Measurements from ENCODE around the gene PTK7. TPM values are rescaled to one million over a fixed set of nuclear protein-coding genes. Genes with fewer than 3 reads are reported as not detected.

PTK7 gene
- total and polyA plus RNA-seq, 2 donors (not counting 1 experiment from before 2014, with no cell fraction given) = not detected

- peaks cover 10% of the 10 kb centered on the region for H3K27me3 Mint-ChIP-seq
- H3K4me1 ChIP-seq (ENCODE audit: control insufficient read depth in 2 of 2, insufficient read depth in 2 of 2, low read length in 2 of 2) = peaks cover 7 to 8% of the 10 kb centered on the region in 2 donors
- intact Hi-C loops (cut with micrococcal nuclease) = no loop called here
- no peak overlapping the region for H3K27ac ChIP-seq (ENCODE audit: low read length in 2 of 2)
- H3K4me3 ChIP-seq (ENCODE audit: control extremely low read depth in 1 of 5, extremely low read depth in 1 of 5, insufficient read depth in 1 of 5, low read depth in 2 of 5, low read length in 4 of 5) = no peak overlapping the region
- no peak overlapping the region for H3K4me3 Mint-ChIP-seq
- peaks cover 8% of the 10 kb centered on the region for H3K4me1 Mint-ChIP-seq
- H3K27me3 ChIP-seq (replicated peaks in 1 of 4; ENCODE audit: control extremely low read depth in 1 of 4, control insufficient read depth in 3 of 4, insufficient read depth in 4 of 4, low read length in 3 of 4) = peaks cover 0 to 4% (median 0%) of the 10 kb centered on the region in 4 experiments
- no peaks in the 10 kb centered on the region for H3K36me3 ChIP-seq (replicated peaks in 1 of 2; ENCODE audit: control extremely low read depth in 1 of 2, control insufficient read depth in 1 of 2, extremely low read depth in 1 of 2, insufficient read depth in 2 of 2, low read length in 1 of 2)
- H2AFZ ChIP-seq (ENCODE audit: insufficient read depth, low read depth, low read length, poor library complexity, severe bottlenecking) = no peak overlapping the region
- H3K79me2 ChIP-seq (ENCODE audit: control insufficient read depth, insufficient read depth, low read length) = no peaks in the 10 kb centered on the region
- ChIA-PET POLR2A (no interaction called here), CTCF (interaction anchor here (1.6 to 1.7 kb wide), 2 partner anchors 17 to 246 kb away, joined by 5 to 8 read pairs; no protein-coding TSS in a partner anchor)
- no peak overlapping the region for H3K4me2 ChIP-seq (replicated peaks; ENCODE audit: low read depth, low read length, poor library complexity, severe bottlenecking)
- no peaks in the 10 kb centered on the region for H3K9me3 ChIP-seq (ENCODE audit: control extremely low read depth in 1 of 3, control insufficient read depth in 2 of 3, insufficient read depth in 1 of 3, low read length in 2 of 3)
- WGBS (ENCODE audit: insufficient coverage) = 88% methylated on average over 5 of the region's 8 CpGs
- no peaks in the 10 kb centered on the region for H3K9me3 Mint-ChIP-seq (ENCODE audit: insufficient read depth)
- no peak overlapping the region for H3K27ac Mint-ChIP-seq
- TF ChIP-seq, protein P1, sequence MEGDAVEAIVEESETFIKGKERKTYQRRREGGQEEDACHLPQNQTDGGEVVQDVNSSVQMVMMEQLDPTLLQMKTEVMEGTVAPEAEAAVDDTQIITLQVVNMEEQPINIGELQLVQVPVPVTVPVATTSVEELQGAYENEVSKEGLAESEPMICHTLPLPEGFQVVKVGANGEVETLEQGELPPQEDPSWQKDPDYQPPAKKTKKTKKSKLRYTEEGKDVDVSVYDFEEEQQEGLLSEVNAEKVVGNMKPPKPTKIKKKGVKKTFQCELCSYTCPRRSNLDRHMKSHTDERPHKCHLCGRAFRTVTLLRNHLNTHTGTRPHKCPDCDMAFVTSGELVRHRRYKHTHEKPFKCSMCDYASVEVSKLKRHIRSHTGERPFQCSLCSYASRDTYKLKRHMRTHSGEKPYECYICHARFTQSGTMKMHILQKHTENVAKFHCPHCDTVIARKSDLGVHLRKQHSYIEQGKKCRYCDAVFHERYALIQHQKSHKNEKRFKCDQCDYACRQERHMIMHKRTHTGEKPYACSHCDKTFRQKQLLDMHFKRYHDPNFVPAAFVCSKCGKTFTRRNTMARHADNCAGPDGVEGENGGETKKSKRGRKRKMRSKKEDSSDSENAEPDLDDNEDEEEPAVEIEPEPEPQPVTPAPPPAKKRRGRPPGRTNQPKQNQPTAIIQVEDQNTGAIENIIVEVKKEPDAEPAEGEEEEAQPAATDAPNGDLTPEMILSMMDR (IDR thresholded peaks at IDR 0.05) = no peak
- TF ChIP-seq EZH2 (IDR thresholded peaks at IDR 0.05; ENCODE audit: borderline replicate concordance, insufficient read depth, low read depth, low read length, poor library complexity, severe bottlenecking) = no peak
- H4K20me1 ChIP-seq (ENCODE audit: control insufficient read depth, insufficient read depth, low read length, poor library complexity, severe bottlenecking) = no peaks in the 10 kb centered on the region
- DNase-seq = no peak
- no peak for ATAC-seq (ENCODE audit: low read depth)
- H3K9ac ChIP-seq (ENCODE audit: low read length) = no peak overlapping the region
Measured at GRCh38 chr6:43146709-43147688, 70.9 kb downstream of the PTK7 start.
